Fibroblast of the aortic adventitia (primary cell): ENCODE measurements around the gene ERC2. TPM values are rescaled to one million over a fixed set of nuclear protein-coding genes. Genes with fewer than 3 reads are reported as not detected.
A peak's percentile ranks its signal among the peaks of the same experiment; 100 is the strongest.

Source experiments
- DNase-seq: peaks from one replicate; pipeline ENCODE4 v3.0.0-alpha.2; 2010; ENCODE audit warnings: low read depth
- H3K4me3 ChIP-seq: 2 replicates; pipeline ENCODE4 v1.5.1; 2011; ENCODE audit warnings: low read depth, mild to moderate bottlenecking, control low read depth, low read length, moderate library complexity
- CTCF ChIP-seq: IDR thresholded peaks from 2 replicates; pipeline ENCODE4 v1.5.1; 2011; ENCODE audit warnings: mild to moderate bottlenecking, low read length, control low read depth, inconsistent platforms; ENCODE audit not compliant: insufficient read depth
- small RNA-seq: library from RNA; depleted of rRNA; stranded (forward); fragments of <200 nt; gene quantifications from one replicate; pipeline ENCODE3, GENCODE V24; 2012
- total RNA-seq: library from RNA; depleted of rRNA; stranded (reverse); fragments of >200 nt; gene quantifications from 2 replicates; pipeline ENCODE4 v1.2.3, GENCODE V29; 2012; ENCODE audit warnings: low replicate concordance

The ERC2 gene
- total RNA-seq, 1 donor: 0.09 TPM

- no peak for DNase-seq
- TF ChIP-seq CTCF: no peak
- H3K4me3 ChIP-seq: no peak overlapping the region
Observed at GRCh38 chr3:55466526-55466925, 1001.7 kb downstream of the ERC2 start.

DNA sequence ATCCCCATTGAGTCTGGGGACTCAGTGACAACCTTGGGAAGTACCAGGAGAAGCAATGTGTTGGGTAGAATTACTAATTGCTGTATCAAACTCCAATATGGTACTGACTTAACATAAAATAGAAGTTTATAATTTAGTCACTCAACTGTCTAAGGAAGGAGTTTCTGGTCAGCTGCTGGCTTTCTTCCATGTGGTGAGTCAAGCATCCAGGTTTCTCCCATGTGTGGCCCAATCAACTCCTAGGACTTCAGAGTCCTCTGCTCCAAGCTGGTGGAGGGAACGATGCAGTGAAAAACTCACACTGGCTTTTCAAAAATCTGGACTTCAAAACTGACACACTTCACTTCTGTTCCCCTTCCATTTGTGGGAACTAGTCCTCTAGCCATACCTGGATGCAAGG lies 1006.4 kb downstream of the ERC2 start:
- peak; percentile 55 for DNase-seq
- H3K4me3 ChIP-seq: no peak overlapping the region
- TF ChIP-seq CTCF: no peak

GRCh38 chr3:55459838-55460237 lies 1008.4 kb downstream of the ERC2 start:
- no peak for TF ChIP-seq CTCF
- no peak for DNase-seq
- H3K4me3 ChIP-seq: no peak overlapping the region

Small RNA genes within 50 kb of the gene (small RNA-seq; reads per million reads assigned to genes)
- gene MIR3938 (not detected), gene RNA5SP133 (not detected)

Other genes with a start within 250 kb of the ERC2 start
- gene CCDC66, start 88.7 kb upstream of the ERC2 start, total RNA-seq: 21.1 and 36.0 TPM in 2 replicates
- gene TASOR, start 214.8 kb upstream of the ERC2 start, total RNA-seq: 93.9 and 102 TPM in 2 replicates